ENCODE results near the gene DEK.

DNA sequence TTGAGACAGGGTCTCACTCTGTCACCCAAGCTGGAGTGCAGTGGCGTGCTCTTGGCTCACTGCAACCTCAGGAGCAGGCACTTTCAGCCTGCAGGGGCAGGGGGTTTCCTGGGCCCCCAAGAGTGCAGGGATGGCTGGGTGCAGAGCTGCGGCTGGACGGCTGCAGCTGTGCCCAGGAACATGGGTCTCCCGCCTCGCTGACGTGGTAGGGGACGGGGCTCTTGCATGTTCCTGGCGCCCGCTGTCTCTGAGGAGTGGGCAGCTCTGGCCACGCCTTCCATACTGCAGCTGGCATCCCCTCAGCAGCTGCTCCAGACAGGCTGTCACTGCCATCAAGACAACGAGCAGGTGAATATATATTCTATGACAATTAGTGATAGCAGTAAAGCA is 2.2 kb upstream of the DEK start:
- no peak for TF ChIP-seq POLR2A (IDR thresholded peaks at IDR 0.05; ENCODE audit: low read depth, low read length)
- no peak for TF ChIP-seq POLR2AphosphoS5 (IDR thresholded peaks at IDR 0.05; ENCODE audit: low read depth, low read length)
- no peak for TF ChIP-seq TAF1 (IDR thresholded peaks at IDR 0.05; ENCODE audit: low read depth, low read length)
- no peak for TF ChIP-seq SPI1 (IDR thresholded peaks at IDR 0.05; ENCODE audit: low read depth, low read length)
- no peak for TF ChIP-seq POU2F2 (IDR thresholded peaks at IDR 0.05; ENCODE audit: low read depth, low read length)

All from GM12891 (cell line).